Tibial nerve (tissue), 3 donors: ENCODE measurements around the gene RPF1.

Source experiments
- CTCF ChIP-seq, 5 experiments: fragments of 200-600 bp in 3 of 5; fragments of 450-650 bp in 2 of 5; sonication (generic) in 3 of 5; IDR thresholded peaks; one replicate each; pipeline ENCODE4 v1.5.1; 2016 to 2019; ENCODE audit warnings: antibody characterized with exemption in 5 of 5, mild to moderate bottlenecking in 3 of 5, moderate library complexity in 2 of 5
- POLR2A ChIP-seq, 2 donors: fragments of 450-650 bp; IDR thresholded peaks; one replicate each; pipeline ENCODE4 v1.6.1; 2017; ENCODE audit warnings: antibody characterized with exemption in 2 of 2, mild to moderate bottlenecking in 2 of 2, moderate library complexity in 2 of 2

DNA sequence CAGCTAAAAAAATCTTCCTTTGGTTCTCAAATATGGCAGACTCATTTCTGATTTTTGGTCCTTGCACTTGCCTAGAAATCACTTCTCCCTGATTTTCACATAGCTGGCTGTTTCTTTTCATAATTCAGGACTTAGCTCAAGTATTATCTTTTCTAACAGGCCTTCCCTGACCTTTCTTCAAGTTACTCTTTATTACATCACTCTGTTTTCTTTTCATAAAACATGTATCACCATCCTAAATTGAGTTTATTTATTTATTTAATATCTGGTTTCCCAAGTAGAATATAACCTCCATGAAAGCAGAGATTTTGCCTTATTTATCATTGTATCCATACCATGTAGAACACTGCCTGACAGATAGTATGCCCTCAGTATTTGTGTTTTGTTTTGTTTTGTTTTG, 45.5 kb downstream of the RPF1 start:
- TF ChIP-seq CTCF (IDR thresholded peaks at IDR 0.05): no peak
- no peak for TF ChIP-seq POLR2A (IDR thresholded peaks at IDR 0.05)
